Measurements from ENCODE around the gene TREM1. TPM values are rescaled to one million over a fixed set of nuclear protein-coding genes. Genes with fewer than 3 reads are reported as not detected.

The TREM1 gene
- total and polyA plus RNA-seq, 4 donors = 6.2 to 18.4 (median 6.5) TPM; not detected in 1

Other genes with a start within 250 kb of the TREM1 start
- 1 to 10 TPM in 1 of 2 donors, under 1 TPM in 1; 0.75 to 1.4 TPM for gene UNC5CL, start 247.5 kb downstream of the TREM1 start, total RNA-seq
- 1 to 10 TPM in 1 of 2 donors, under 1 TPM in 1; 0.72 to 1.3 TPM for gene UNC5CL, start 247.5 kb downstream of the TREM1 start, polyA plus RNA-seq
- gene TSPO2, start 244.2 kb downstream of the TREM1 start, total RNA-seq = not detected
- gene TSPO2, start 244.2 kb downstream of the TREM1 start, polyA plus RNA-seq = not detected
- gene APOBEC2, start 233.5 kb downstream of the TREM1 start, total RNA-seq = not detected
- gene APOBEC2, start 233.5 kb downstream of the TREM1 start, polyA plus RNA-seq = not detected
- 10 to 100 TPM; 11.3 to 15.0 TPM for gene OARD1, start 214.3 kb downstream of the TREM1 start, total RNA-seq
- 10 to 100 TPM; 21.7 to 38.1 TPM for gene OARD1, start 214.3 kb downstream of the TREM1 start, polyA plus RNA-seq
- gene NFYA, start 213.7 kb downstream of the TREM1 start, total RNA-seq = 10 to 100 TPM; 13.3 to 18.6 TPM
- gene NFYA, start 213.7 kb downstream of the TREM1 start, polyA plus RNA-seq = 1 to 10 TPM; 5.6 to 6.7 TPM
- gene TREML1, start 132.3 kb downstream of the TREM1 start, total RNA-seq = 1 to 10 TPM; 1.2 to 1.7 TPM
- not detected for gene TREML1, start 132.3 kb downstream of the TREM1 start, polyA plus RNA-seq
- 1 to 10 TPM; 6.6 to 8.1 TPM for gene TREM2, start 123.6 kb downstream of the TREM1 start, total RNA-seq
- gene TREM2, start 123.6 kb downstream of the TREM1 start, polyA plus RNA-seq = 10 to 100 TPM in 1 of 2 donors, 1 to 10 TPM in 1; 4.7 to 11.3 TPM
- under 1 TPM; 0.30 to 0.62 TPM for gene TREML2, start 85.5 kb downstream of the TREM1 start, total RNA-seq
- under 1 TPM in 1 of 2 donors, not detected in 1; 0.38 TPM for gene TREML2, start 85.5 kb downstream of the TREM1 start, polyA plus RNA-seq
- under 1 TPM in 1 of 2 donors, not detected in 1; 0.49 TPM for gene TREML4, start 58.3 kb downstream of the TREM1 start, total RNA-seq
- not detected for gene TREML4, start 58.3 kb downstream of the TREM1 start, polyA plus RNA-seq
- gene NCR2, start 48.9 kb upstream of the TREM1 start, total RNA-seq = not detected
- not detected for gene NCR2, start 48.9 kb upstream of the TREM1 start, polyA plus RNA-seq

All from aorta (tissue), 4 donors.